Brain pericyte (primary cell): ENCODE results near the gene SNRNP25.

Experiments used
- DNase-seq: peaks from one replicate; pipeline ENCODE4 v3.0.0-alpha.2; 2012; ENCODE audit warnings: low read depth, low spot score

The SNRNP25 gene

DNA sequence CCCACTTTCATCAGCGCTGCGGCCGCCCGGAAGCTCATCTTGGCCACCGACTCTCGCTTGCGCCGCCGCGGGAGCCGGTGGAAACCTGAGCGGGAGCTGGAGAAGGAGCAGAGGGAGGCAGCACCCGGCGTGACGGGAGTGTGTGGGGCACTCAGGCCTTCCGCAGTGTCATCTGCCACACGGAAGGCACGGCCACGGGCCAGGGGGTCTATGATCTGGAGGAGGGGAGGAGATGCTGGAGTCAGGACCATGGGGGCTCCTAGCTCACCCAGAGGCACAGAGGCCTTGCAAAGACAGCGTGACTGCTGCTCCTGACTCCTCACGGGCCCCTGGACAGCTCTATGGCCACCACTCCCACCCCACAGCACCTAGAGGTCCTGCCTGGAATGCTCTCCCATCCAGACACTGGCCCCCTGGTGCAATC is 9.4 kb downstream of the SNRNP25 start:
- no peak for DNase-seq

DNA sequence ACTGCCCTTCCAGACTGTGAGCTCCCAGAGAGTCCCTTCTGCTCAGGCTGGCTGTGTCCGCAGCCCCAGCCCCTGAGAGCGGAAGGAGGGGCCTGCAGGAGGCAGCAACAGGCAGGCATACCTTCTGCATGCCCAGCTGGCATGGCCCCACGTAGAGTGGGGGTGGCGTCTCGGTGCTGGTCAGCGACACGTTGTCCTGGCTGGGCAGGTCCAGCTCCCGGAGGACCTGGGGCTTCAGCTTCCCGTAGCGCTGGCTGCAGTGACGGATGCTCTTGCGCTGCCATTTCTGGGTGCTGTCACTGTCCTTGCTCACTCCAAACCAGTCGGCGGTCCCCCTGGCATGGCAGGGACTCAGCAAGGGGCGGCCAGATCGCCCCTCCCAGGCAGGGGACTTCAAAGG is 9.8 kb downstream of the SNRNP25 start:
- no peak for DNase-seq

DNA sequence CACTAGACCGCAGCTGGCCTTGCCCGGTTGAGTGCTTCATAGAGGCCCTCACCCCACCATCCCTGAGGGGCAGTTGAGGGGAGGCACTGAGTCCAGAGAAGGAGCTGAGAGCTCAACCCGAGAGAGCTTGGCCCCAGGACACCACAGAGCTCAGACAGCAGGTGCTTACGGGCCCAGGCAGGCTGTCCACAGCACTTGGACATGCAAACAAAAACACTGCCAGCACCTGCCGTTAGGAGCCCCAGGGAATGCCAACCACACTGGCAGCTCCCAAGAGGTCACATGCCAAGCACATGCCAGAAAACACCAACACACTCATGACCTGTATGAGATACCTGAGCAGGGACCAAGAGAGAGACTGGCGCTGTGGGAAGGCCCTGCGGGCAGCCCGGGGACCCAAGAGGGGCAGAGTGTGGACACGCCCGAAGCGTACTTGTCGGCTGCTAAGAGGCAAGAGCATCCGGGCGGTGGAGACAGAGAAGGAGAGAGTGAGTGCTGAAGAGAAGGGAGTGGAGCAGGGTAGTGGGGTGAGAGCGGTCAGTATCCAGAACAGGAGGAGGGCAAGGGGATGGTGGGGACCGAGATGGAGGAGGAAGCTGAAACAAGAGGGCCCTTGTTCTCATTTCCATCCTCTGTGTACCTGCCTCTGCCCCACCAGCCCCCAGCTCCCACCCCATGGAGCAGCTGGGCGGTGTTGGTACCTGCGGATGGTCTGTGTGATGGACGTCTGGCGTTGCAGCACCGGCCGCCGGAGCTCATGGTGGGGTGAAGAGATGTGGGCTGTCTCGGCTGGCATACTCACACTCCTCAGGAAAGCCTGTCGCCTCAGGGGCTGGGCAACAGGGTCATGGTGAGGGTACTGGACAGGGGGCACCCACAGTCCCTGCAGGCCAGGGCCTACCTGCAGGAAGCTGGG is 10.6 kb downstream of the SNRNP25 start:
- no peak for DNase-seq

DNA sequence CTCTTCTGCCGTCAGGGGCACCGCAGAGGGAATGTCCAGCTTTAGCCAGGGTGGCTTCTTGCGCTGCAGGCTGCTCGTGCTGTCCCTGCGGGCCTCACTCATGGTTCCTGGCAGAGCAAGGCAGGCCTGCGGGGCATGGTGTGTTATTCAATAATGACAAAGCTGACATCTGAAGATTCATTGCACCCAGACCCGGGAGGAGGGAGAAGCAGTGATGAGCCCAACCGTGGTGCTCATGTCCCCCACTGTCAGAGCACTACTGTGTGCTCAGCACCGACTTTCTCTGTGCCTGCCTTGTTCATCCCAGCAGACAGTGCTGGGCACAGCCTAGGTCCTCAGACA is 11.3 kb downstream of the SNRNP25 start:
- DNase-seq = no peak

DNA sequence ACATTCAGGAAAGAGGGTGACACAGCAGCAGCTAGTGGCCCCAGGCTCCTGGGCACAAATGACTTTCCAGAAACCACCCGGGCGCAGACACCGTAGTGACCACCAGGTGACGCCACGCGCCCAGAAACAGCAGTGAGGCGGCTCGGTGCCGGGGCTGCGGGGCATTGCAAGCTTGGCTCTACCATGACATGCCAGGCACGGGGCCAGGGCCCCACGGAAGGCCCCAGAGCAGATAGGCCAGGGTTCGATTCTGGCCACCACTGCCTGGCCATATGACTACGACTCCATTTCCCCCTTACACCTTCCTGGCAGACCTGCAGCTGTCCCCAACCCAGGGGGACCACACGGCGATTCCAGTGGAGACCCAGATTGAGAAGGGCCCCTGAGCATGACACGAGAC is 12.1 kb downstream of the SNRNP25 start:
- DNase-seq = no peak

DNA sequence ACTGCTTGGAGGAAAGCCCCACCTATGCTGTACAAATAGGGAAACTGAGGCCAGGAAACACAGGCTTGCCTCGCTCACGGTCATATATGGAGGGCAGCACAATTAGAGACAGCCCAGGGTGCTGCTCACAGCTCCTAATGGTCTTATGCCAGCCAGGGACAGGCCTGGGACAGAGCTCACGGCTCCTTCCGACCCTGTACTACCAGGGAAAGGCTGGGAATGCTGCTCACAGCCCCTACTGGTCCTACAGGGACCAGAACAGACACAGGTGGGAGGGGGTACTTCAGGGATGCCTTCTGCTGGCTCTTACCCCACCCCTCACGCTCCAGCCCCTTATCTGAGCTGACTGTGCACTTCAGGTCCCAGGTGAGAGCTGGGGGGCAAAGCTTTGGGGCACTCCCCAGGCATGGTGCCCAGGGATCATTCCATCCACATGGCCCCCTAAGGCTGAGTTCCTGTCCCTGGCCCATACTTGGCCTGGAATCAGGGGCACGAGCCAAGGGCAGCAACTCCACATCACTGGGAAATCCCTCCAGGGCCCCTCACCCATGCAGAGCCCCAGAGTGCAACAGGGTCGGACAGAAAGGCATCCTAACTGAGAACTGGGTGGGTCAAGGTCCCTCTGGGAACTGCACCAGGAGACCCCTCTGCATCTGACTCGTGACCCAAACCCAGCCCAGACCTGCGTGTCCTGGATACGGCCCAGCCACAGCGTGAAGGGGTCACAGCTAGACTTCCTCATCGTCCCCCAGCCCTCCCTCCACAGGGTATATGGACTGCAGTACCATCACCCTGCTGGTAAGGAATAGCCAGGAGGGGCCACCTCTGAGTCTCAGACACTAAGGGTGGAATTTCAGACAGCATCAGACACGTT is 12.9 kb downstream of the SNRNP25 start:
- DNase-seq = no peak

DNA sequence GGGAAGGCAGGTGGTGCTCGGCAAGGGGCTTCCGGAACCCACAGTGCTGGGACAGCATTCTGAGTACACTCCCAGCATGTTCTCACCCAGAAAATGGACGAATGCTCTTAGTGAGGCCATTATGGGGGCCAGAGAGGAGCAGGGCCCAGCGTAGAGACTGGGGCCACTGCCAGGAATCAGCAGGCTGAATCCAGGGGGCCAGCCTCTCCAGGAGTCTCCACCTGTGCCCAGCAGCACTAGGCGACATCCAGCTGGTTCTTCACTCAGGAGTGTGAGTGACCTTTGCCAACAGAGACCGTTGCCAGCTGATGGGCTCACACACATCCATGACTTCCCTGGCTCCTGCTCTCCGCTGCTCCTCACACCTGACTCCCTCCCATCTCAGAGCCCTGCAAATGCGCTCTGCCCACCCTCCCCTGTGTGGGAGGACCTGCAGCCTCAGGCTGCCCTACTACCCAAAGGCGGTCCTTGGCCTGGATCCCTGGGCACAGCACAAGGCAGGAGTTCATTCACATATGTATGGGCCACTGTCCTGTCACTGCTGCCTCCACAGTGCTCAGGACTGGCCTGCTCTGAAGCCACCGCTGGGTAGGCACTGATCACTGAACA is 13.7 kb downstream of the SNRNP25 start:
- no peak for DNase-seq

DNA sequence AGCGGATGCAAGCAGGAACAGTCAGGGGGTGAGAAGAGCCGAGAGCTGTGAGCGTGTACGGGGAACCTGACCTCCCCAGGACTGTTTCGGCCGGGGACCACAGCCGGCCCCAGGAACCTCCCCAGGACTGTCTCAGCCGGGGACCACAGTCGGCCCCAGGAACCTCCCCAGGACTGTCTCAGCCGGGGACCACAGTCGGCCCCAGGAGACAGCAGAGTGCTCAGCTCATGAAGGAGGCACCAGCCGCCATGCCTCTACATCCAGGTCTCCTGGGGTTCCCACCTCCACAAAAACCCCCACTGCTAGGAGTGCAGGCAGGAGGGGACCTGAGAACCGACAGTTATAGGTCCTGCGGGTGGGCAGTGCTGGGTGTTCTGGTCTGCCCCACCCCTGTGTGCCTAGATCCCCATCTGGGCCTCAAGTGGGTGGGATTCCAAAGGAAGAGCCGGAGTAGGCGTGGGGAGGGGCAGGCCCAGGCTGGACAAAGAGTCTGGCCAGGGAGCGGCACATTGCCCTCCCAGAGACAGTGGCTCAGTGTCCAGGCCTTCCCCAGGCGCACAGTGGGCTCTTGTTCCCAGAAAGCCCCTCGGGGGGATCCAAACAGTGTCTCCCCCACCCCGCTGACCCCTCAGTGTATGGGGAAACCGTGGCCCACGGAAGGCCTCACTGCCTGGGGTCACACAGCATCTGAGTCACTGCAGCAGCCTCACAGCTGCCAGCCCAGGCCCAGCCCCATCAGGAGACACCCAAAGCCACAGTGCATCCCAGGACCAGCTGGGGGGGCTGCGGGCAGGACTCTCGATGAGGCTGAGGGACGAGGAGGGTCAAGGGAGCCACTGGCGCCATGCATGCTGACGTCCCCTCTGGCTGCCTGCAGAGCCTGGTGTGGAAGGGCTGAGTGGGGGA is 14.5 kb downstream of the SNRNP25 start:
- DNase-seq = no peak

DNA sequence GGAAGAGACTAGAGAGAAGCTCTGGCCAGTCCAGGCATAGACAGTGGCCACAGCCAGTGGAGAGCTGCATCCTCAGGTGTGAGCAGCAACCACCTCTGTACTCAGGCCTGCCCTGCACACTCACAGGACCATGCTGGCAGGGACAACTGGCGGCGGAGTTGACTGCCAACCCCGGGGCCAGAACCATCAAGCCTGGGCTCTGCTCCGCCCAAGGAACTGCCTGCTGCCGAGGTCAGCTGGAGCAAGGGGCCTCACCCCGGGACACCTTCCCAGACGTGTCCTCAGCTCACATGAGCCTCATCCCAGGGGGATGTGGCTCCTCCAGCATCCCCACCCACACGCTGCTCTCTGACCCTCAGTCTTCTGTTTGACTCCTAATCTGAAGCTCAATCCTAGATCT is 15.6 kb downstream of the SNRNP25 start:
- no peak for DNase-seq

DNA sequence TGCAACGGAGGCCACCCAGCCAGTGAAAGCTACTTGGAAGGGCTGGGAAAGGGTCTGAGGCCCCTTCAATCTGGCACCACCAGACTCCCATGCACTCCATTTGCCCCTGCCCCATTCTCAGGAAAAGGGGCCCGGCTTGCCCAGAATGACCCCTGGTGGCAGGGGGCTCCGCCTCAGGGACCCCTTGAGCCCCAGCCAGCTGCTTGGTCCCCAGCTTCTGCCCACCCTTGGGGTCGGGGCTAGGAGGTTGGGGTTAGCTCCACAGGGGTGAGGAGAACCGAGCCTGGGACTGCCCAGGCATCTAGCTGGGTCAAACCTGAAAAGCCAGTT is 17.5 kb downstream of the SNRNP25 start:
- DNase-seq = no peak

DNA sequence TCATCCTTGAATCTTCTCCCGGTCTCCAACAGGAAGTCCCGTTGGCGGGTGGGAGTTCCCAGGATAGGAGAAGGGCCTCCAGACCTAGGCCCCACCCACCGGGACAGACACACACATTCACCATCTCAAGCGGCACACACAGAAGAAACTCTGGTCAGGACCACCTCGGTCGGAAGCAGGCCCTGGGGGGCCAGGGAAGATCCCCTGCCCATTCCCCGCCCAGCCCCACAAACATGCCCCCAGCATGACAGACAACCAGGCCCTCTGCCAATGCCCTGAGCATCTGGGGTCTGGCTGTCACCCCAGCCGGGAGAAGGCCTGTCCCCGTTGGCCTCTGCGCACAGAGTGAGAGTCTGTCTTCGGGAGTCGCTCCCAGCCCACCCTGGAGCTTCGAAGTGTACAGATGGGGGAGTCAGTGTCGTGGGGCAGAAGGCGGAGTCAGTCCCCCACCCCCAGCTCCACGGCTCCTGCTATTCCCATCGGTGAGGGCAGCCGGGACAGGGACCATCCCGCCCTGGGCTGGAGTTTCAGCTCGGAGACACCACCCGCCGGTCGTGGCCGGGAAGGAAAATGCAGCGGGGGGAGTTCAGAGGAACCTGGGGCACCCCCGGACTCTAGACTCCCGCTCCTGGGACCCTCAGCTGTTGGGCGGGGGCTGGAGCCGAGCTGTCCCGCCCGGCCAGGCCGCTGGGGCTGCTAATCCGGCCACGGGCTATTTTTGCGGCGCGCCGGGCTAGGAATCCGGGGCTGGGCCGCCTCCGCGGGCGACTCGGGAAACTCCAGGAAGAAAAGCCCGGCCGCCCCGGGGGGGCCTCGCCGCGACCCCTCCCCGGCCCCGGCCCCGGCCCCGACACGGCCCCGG is 18.1 kb downstream of the SNRNP25 start:
- no peak for DNase-seq

DNA sequence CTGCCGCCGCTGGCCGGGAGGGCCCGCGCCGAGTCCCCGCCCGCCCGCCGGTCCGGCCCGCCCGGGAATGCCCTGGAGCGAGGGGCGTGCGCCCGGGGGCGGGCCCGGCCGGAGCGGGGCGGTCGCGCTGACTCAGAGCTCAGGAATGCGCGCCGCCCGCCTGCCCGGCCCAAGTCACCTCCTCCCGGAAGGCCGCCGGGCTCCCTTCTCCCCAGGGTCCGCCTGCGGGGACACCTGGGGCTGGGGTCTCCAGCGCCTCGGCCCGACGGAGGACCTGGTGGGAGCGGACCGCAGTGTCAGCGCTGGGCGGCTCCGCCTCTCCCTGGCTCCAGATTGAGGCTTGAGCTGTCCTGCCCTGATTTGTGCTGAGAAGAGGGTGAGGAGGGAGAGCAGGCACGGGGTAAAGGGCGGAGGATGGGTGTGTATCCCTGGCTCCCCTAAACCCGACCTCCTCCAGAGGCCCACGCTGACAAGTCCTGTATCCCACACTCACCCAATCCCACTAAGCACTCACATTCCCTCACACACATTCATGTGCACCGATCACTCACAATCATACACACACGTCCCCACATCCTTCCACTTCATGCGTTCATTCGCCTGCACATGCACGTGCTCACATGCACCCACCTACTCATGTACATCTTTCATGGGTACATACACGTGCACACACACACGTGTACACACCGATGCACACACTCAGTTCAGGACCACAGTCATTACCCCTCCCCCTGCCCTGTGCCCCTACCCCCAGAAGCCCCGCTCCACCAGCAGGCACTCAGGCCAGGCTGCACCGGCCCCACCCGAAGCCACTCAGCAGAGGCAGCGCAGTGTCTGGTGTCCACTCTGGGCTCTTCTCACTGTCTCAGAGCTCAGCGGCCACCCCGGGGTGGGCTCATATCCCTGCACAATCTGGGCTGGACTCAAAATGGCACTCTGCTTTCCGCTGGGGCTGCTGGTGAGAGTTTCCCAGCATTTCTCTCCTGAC is 19.2 kb downstream of the SNRNP25 start, which contains the start of gene RHBDF1:
RHBDF1 (minus strand) TSS at position 71 of the 988 bp plus-strand sequence. CDS start 7,616 bp downstream, outside the sequence.
- no peak for DNase-seq

DNA sequence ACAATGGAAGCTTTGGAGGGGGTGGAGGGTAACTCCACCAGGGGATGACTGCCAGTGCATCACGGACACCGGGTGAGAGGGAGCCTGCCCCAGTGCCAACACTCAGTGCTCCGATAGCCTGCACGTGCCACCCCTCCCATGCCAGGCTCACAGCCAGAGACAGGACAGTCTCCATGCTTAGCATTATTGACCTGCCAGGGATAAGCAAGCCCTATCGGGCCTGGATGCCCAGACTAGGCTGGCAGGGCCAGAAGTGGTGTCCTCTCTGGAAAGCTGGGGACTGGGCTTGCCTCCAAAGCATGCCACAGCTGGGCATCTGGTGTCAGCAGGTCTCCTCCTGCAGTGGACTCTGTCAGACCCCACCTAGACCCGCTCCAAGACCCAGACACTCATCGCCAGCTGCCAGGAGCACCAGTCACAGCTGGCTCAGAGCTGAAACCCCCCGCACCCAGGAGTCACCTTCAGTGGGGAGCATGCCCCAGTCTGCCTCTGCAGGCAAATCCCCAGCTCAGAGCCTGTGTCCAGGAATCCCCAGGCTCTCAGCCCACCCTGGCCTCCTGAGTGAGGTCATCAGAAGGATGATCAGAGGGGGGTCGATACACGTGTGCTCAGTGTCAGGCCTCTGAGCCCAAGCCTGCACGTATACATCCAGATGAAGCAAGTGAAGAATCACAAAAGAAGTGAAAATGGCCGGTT is 20.6 kb downstream of the SNRNP25 start:
- no peak for DNase-seq

DNA sequence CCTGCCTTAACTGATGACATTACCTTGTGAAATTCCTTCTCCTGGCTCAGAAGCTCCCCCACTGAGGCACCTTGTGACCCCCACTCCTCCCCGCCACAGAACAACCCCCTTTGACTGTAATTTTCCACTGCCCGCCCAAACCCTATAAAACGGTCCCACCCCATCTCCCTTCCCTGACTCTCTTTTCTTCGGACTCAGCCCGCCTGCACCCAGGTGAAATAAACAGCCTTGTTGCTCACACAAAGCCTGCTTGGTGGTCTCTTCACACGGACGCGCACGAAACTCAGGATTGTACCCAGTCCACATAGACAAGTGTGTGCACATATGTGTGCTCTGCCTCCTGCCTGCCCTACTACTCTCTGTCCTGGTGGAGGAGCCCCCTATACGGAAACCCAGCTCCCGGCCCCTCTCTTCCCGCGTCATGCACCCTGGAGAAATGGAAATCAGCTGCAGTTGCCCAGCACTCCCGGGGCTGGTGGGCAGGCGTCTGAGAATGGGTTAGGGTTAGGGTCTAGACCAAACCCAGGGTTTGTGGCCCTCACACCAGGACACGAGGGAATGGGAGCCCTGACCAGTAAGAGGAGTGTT is 21.2 kb downstream of the SNRNP25 start:
- DNase-seq = no peak

DNA sequence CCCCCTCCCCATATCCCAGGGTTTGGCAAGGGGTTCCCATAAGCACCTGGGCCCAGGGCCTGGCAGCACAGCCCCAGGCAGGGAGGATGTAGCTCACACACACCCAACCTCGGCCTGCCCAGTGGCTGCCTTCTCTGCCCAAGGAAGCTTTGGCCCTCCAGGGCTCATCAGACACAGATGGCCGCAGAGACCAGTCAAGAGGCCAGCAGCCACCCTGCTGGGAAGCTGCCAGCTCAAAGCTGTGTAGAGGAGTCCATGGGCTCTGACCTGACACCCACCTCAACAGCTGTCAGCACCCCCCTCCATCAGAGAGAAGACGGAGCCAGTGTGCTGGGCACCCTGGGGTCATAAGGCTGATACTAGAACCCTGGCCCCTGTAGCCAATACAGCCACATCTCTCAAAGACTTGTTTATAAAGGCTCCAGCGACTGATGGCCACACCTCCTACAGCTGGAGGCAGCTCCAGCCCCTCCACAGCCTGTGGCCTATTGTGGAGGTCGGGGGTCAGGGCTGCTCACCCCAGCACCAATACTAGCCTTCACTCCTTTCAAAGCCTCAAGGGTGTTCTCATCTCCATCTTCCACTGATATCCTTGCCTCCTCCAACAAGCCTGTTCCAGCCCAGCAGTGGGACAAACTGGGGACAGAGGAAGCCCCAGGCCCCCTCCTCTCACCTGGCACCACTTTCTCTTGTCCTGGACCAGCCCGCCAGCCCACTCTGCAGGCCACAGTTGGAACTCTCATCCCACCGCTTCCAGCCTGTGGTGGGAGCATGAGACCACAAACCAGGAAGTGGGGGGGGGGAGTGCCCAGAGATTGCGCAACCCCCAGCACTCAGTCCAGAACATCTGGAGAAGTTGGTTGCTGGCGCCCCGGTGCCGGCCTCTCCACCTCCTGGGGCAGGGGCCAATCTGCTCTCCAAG is 22.2 kb downstream of the SNRNP25 start:
- DNase-seq = no peak

DNA sequence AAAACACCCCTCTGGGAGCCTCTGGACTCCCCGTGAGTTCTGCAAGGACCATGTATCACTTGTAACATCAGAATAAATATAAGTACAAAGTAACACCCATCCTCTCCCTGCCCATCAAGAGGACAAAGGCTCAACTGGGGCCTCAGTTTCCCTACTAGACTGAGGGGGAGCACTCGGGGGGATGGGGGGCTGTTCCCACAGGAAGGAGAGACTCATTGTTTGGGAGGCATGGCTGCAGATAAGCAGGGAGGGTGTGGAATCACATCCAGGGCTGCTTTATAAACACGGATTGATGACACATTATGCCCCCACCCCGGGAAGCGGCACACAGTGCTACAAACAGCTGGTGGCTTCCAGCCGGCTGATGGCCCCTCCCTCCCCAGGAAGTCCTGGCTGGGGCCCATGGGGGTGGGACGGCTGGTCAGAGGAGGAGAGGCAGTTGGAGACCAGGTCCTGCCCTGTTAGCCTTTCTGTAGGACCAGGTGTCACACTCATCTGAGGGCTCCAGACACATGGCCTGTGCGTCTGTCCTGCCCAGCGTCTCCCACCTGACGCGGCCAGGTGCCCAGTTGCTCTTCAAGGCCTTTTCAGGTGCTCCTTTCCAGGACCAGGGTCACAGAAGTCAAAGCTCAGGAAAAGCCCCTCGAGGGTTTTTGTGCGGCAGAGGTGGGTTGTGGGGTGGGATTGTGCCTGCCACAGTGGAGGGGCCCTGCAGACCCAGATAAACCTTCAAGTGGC is 23.1 kb downstream of the SNRNP25 start:
- DNase-seq = no peak
